ENCODE data around the gene OR51I2.

OR51I2 gene
- 0 to 0.04 reads per million in 2 donors for total RNA-seq

GRCh38 chr11:5449023-5449422 lies at the start of gene OR51I2:
TSS of gene OR51I2 (plus strand) at chr11:5449323. CDS start at chr11:5453489, 4,166 bp downstream.
- DNase-seq, result no peak

- no peak for DNase-seq
These were observed 44.0 kb upstream of the OR51I2 start for GRCh38 chr11:5405173-5405572.

- no peak for DNase-seq
These were observed 28.1 kb upstream of the OR51I2 start for GRCh38 chr11:5420993-5421392.

- DNase-seq, result no peak
These were observed 27.3 kb upstream of the OR51I2 start, which contains the start of gene OR51Q1 for GRCh38 chr11:5421811-5422210. TSS of gene OR51Q1 (plus strand) at chr11:5422111. CDS start at chr11:5422201, 90 bp downstream.

- no peak for DNase-seq
These were observed 26.0 kb upstream of the OR51I2 start for GRCh38 chr11:5423131-5423530.

- DNase-seq, result no peak
These were observed 7.7 kb upstream of the OR51I2 start, which contains the start of gene OR51I1 for GRCh38 chr11:5441414-5441813. TSS of gene OR51I1 (minus strand) at chr11:5441514. CDS start at chr11:5441514, 0 bp downstream.

- DNase-seq, result no peak
These were observed 5.2 kb upstream of the OR51I2 start for GRCh38 chr11:5443835-5444393.

- DNase-seq, result no peak
These were observed 309 bp downstream of the OR51I2 start for GRCh38 chr11:5449432-5449831.

- no peak for DNase-seq
These were observed 12.0 kb downstream of the OR51I2 start for GRCh38 chr11:5460983-5461621.

- DNase-seq, result no peak
These were observed 18.4 kb downstream of the OR51I2 start for GRCh38 chr11:5467527-5467926.

- DNase-seq, result no peak
These were observed 24.8 kb downstream of the OR51I2 start for GRCh38 chr11:5473921-5474320.

- DNase-seq, result no peak
These were observed 27.2 kb downstream of the OR51I2 start for GRCh38 chr11:5476186-5476819.

- DNase-seq, result no peak
These were observed 36.9 kb downstream of the OR51I2 start for GRCh38 chr11:5486003-5486402.

GRCh38 chr11:5486421-5486820 lies 37.3 kb downstream of the OR51I2 start:
- DNase-seq, result no peak

- no peak for DNase-seq
These were observed 39.3 kb downstream of the OR51I2 start, which contains the start of gene OR52D1 for GRCh38 chr11:5488385-5488784. TSS of gene OR52D1 (plus strand) at chr11:5488685. CDS start at chr11:5488707, 22 bp downstream.

- no peak for DNase-seq
These were observed 39.8 kb downstream of the OR51I2 start for GRCh38 chr11:5488798-5489399.

- DNase-seq, result no peak
These were observed 40.6 kb downstream of the OR51I2 start for GRCh38 chr11:5489576-5490357.

GRCh38 chr11:5499671-5500070 lies 50.5 kb downstream of the OR51I2 start:
- no peak for DNase-seq

GRCh38 chr11:5500393-5500801 lies 51.3 kb downstream of the OR51I2 start:
- no peak for DNase-seq

- DNase-seq, result no peak
These were observed 55.3 kb downstream of the OR51I2 start for GRCh38 chr11:5504403-5504921.

GRCh38 chr11:5505363-5506048 lies 56.4 kb downstream of the OR51I2 start:
- DNase-seq, result no peak
